ENCODE results near the gene COPZ1. TPM values are rescaled to one million over a fixed set of nuclear protein-coding genes. Genes with fewer than 3 reads are reported as not detected.

The COPZ1 gene
- total and polyA plus RNA-seq, 9 of the 15 experiments (the other 6 are each of a cell fraction or from before 2014, with no cell fraction given) = 137 to 487 (median 233) TPM

- TF ChIP-seq, protein P1, sequence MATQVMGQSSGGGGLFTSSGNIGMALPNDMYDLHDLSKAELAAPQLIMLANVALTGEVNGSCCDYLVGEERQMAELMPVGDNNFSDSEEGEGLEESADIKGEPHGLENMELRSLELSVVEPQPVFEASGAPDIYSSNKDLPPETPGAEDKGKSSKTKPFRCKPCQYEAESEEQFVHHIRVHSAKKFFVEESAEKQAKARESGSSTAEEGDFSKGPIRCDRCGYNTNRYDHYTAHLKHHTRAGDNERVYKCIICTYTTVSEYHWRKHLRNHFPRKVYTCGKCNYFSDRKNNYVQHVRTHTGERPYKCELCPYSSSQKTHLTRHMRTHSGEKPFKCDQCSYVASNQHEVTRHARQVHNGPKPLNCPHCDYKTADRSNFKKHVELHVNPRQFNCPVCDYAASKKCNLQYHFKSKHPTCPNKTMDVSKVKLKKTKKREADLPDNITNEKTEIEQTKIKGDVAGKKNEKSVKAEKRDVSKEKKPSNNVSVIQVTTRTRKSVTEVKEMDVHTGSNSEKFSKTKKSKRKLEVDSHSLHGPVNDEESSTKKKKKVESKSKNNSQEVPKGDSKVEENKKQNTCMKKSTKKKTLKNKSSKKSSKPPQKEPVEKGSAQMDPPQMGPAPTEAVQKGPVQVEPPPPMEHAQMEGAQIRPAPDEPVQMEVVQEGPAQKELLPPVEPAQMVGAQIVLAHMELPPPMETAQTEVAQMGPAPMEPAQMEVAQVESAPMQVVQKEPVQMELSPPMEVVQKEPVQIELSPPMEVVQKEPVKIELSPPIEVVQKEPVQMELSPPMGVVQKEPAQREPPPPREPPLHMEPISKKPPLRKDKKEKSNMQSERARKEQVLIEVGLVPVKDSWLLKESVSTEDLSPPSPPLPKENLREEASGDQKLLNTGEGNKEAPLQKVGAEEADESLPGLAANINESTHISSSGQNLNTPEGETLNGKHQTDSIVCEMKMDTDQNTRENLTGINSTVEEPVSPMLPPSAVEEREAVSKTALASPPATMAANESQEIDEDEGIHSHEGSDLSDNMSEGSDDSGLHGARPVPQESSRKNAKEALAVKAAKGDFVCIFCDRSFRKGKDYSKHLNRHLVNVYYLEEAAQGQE (IDR thresholded peaks at IDR 0.05; ENCODE audit: borderline replicate concordance) = peak; percentile 51; the same call in 1 of the 2 replicates
- TF ChIP-seq, protein P1 (CRISPR knock-in tag; IDR thresholded peaks at IDR 0.05; ENCODE audit: low read depth) = no peak
- TF ChIP-seq POLR2G (IDR thresholded peaks at IDR 0.05; ENCODE audit: low read depth, low read length) (no peak), ZNF695 (CRISPR knock-in tag; IDR thresholded peaks at IDR 0.05) (no peak), GATAD2B (IDR thresholded peaks at IDR 0.05; ENCODE audit: borderline replicate concordance) (no peak), HSF4 (CRISPR knock-in tag; IDR thresholded peaks at IDR 0.05; ENCODE audit: borderline replicate concordance) (no peak), ZNF561 (CRISPR knock-in tag; conservative IDR thresholded peaks at IDR 0.05) (no peak), NBN (IDR thresholded peaks at IDR 0.05; ENCODE audit: low read depth) (peak; percentile 41; the same call in 1 of the 2 replicates), HNRNPL (IDR thresholded peaks at IDR 0.05; ENCODE audit: low read depth, low read length) (no peak), KAT8 (IDR thresholded peaks at IDR 0.05; ENCODE audit: low read depth) (no peak), FOS (IDR thresholded peaks at IDR 0.05; ENCODE audit: extremely low read depth, insufficient read length) (no peak), ZBED1 (IDR thresholded peaks at IDR 0.05) (0 out of 2 replicates have a peak, but pooled peaks have one; percentile 58), EP300 (IDR thresholded peaks at IDR 0.05; ENCODE audit: low read length) (no peak), KAT7 (CRISPR knock-in tag; IDR thresholded peaks at IDR 0.05; ENCODE audit: borderline replicate concordance) (peak; percentile 39; the same call in 1 of the 2 replicates), GABPB2 (CRISPR knock-in tag; conservative IDR thresholded peaks at IDR 0.05) (no peak), ZNF57 (CRISPR knock-in tag; IDR thresholded peaks at IDR 0.05) (no peak), EWSR1 (IDR thresholded peaks at IDR 0.05; ENCODE audit: borderline replicate concordance, low read depth, partially characterized antibody) (no peak), RAD51 (IDR thresholded peaks at IDR 0.05; ENCODE audit: borderline replicate concordance, low read depth) (no peak), ARID1B (IDR thresholded peaks at IDR 0.05) (0 out of 2 replicates have a peak, but pooled peaks have one; percentile 8), HEY1 (CRISPR knock-in tag; IDR thresholded peaks at IDR 0.05; ENCODE audit: borderline replicate concordance) (no peak), PML (IDR thresholded peaks at IDR 0.05; ENCODE audit: low read length) (no peak)
- TF ChIP-seq, protein P2, sequence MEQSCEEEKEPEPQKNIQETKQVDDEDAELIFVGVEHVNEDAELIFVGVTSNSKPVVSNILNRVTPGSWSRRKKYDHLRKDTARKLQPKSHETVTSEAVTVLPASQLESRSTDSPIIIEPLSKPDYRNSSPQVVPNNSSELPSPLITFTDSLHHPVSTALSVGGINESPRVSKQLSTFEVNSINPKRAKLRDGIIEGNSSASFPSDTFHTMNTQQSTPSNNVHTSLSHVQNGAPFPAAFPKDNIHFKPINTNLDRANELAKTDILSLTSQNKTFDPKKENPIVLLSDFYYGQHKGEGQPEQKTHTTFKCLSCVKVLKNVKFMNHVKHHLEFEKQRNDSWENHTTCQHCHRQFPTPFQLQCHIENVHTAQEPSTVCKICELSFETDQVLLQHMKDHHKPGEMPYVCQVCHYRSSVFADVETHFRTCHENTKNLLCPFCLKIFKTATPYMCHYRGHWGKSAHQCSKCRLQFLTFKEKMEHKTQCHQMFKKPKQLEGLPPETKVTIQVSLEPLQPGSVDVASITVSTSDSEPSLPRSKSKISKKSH (CRISPR knock-in tag; IDR thresholded peaks at IDR 0.05) = no peak
Observed at GRCh38 chr12:54394281-54394719, 69.4 kb downstream of the COPZ1 start (continued).
